ENCODE measurements around the gene SEZ6. TPM values are rescaled to one million over a fixed set of nuclear protein-coding genes. Genes with fewer than 3 reads are reported as not detected.

SEZ6 gene
- total and polyA plus RNA-seq, 10 of the 15 experiments (the other 5 are each of a cell fraction or from before 2014, with no cell fraction given), result 0.05 to 0.87 (median 0.17) TPM; not detected in 4

GRCh38 chr17:28951428-28951990 is 54.3 kb downstream of the SEZ6 start, which contains the start of gene PHF12 (continued):
- TF ChIP-seq FOS (IDR thresholded peaks at IDR 0.05; ENCODE audit: borderline replicate concordance, extremely low read depth, insufficient read length), result no peak
- no peak; the same call in 1 of the 2 replicates for TF ChIP-seq PAX8 (IDR thresholded peaks at IDR 0.05)
- no peak for TF ChIP-seq SREBF1 (IDR thresholded peaks at IDR 0.05; ENCODE audit: low read length)
- no peak for TF ChIP-seq TAF1 (IDR thresholded peaks at IDR 0.05; ENCODE audit: borderline replicate concordance, low read depth, low read length)
- TF ChIP-seq NFIC (IDR thresholded peaks at IDR 0.05; ENCODE audit: low read depth, low read length), result no peak
- no peak for TF ChIP-seq ELK1 (IDR thresholded peaks at IDR 0.05; ENCODE audit: low read depth, low read length)
- peak; percentile 61 for TF ChIP-seq HDGF (IDR thresholded peaks at IDR 0.05)
- TF ChIP-seq ZNF24 (IDR thresholded peaks at IDR 0.05), result no peak
- no peak for TF ChIP-seq RCOR1 (conservative IDR thresholded peaks at IDR 0.05; ENCODE audit: low read depth, low read length)
- TF ChIP-seq SIN3A (IDR thresholded peaks at IDR 0.05; ENCODE audit: low read depth, low read length), result peak; percentile 49; the same call in 1 of the 2 replicates
- TF ChIP-seq ATF3 (IDR thresholded peaks at IDR 0.05; ENCODE audit: borderline replicate concordance, extremely low read depth, low read depth, low read length), result peak; percentile 63; the same call in 1 of the 2 replicates
- no peak for TF ChIP-seq ZNF274 (IDR thresholded peaks at IDR 0.05; ENCODE audit: insufficient read depth, insufficient read length)
- no peak; the same call in 1 of the 2 replicates for TF ChIP-seq CREB1 (IDR thresholded peaks at IDR 0.05; ENCODE audit: low read depth)
- no peak for TF ChIP-seq GABPA (IDR thresholded peaks at IDR 0.05; ENCODE audit: low read depth)
- TF ChIP-seq ZBTB4 (CRISPR knock-in tag; IDR thresholded peaks at IDR 0.05), result no peak
- TF ChIP-seq CHD2 (IDR thresholded peaks at IDR 0.05; ENCODE audit: borderline replicate concordance, low read depth, low read length), result no peak
- peak; percentile 73 for TF ChIP-seq POLR2AphosphoS5 (IDR thresholded peaks at IDR 0.05; ENCODE audit: low read length)
- peak; percentile 70 for TF ChIP-seq RUNX3 (IDR thresholded peaks at IDR 0.05; ENCODE audit: low read length)
- no peak for TF ChIP-seq ZZZ3 (IDR thresholded peaks at IDR 0.05; ENCODE audit: control insufficient read depth, insufficient read length, low read depth)
- TF ChIP-seq IRF5 (IDR thresholded peaks at IDR 0.05; ENCODE audit: borderline replicate concordance), result no peak
- no peak for TF ChIP-seq ATF2 (IDR thresholded peaks at IDR 0.05; ENCODE audit: low read length)
- 0 out of 2 replicates have a peak, but pooled peaks have one; percentile 30 for TF ChIP-seq E2F4 (IDR thresholded peaks at IDR 0.05; ENCODE audit: low read depth, low read length)
- no peak for TF ChIP-seq CHD1 (IDR thresholded peaks at IDR 0.05; ENCODE audit: low read depth, low read length)
- no peak for TF ChIP-seq KAT2A (conservative IDR thresholded peaks at IDR 0.05; ENCODE audit: control insufficient read depth, low read depth, low read length)

All from GM12878 (cell line).